SHP77 treated with DMSO at 0.1 percent for 48 hours (cell line): ENCODE measurements around the gene SLC2A4RG.

Source experiments
- DNase-seq: peaks from one replicate; lab custom pipeline; 2025; lab: John Stamatoyannopoulos, UW

Gene SLC2A4RG

DNA sequence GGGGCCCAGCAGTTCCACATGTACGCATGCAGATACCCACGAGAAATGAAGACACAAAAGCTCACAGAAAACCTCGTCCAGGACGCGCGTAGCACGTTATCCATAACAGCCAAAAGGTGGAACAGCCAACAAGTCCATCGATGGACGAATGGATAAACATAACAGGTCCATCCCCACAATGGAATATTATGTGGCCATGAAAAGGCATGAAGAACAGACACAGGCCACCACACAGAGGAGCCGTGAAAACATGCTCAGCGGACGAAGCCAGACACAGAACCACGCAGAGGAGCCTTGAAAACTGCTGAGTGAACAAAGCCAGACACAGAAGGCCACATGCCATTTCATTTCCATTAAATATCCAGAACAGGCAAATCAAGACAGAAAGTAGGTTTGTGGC lies 38.0 kb downstream of the SLC2A4RG start:
- DNase-seq: no peak

DNA sequence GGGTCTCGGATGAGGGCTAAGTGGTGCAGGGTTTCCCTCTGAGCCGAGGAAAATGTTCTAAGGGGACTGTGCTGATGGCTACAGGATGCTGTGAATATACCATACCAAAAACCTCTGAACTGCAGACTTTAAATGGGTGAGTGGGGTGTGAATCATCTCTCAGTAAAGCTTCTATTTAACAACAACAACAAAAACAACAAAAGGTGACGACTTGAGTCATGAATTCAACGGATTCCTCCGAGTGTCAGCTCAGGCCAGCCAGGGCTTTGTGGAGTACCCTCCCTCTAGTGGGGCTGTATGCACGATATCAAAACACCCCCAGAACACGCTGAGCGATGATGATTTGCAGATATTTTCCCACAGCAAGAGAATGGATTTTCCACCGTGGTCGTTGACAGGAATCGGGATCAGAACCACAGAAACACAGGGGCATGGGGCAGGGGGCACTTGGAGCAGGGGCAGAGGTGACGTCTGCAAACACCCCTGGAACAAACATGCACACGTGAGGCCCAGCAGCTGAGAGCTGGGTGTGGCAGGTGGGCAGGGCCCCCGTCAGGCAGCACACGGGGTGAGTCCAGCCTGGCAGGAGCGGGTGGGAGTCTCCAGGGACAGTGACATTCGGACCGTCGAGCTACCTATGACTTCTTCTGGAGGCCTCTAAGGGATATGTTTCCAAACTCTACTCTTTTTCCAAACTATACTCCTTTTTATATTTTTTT lies 38.6 kb downstream of the SLC2A4RG start:
- DNase-seq: no peak

DNA sequence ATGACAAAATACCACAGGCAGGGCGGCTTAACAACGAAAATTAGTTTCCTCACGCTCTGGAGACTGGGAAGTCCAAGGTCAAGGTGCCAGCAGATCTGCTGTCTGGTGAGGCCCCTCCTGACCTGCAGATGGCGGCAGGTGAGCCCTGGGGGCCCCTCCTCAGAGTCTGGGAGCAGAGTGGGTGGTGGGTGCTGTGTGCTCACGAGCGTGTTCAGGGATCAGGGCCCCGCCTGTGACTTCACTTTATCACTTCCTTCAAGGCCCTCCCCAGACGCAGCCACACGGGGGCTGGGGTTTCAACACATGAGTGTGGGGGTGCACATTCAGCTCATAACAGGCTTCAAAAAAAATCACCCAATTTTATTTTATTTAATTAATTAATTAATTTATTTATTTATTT lies 39.3 kb downstream of the SLC2A4RG start:
- DNase-seq: no peak

DNA sequence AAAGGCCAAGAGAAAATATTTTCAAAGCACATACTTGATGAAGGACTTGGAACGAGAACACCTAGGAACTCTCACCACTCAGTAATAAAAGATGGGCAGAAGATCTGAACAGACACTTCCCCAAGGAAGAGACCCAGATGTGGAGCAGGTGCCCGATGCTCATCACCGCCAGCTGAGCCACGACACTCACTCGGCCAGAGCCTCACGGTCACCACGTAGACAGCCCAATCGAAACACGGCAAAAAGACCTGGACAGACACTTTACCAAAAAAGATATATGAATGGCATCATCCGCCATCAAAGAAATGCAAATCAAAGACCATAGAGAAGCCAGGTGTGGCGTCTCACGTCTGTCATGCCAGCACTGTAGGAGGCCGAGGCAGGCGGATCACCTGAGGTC lies 41.6 kb downstream of the SLC2A4RG start:
- no peak for DNase-seq

DNA sequence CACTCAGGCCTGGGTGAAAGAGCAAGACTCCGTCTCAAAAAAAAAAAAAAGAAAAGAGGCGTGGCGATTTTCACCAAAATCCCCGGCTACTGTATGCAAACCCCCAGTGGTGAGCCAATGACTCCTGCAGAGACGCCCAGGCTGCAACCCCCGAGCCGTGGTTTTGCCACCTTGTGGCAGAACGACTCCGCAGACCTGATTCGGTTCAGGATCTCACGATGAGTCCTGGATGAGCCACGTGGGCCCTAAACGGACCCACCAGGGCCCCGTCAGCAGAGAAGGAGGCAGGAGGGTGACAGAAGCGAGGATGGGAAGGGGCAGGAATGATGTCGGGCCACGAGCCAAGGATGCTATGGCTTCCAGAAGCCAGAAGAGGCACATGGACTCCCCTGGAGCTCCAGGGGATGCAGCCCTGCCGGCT lies 42.5 kb downstream of the SLC2A4RG start:
- DNase-seq: no peak

DNA sequence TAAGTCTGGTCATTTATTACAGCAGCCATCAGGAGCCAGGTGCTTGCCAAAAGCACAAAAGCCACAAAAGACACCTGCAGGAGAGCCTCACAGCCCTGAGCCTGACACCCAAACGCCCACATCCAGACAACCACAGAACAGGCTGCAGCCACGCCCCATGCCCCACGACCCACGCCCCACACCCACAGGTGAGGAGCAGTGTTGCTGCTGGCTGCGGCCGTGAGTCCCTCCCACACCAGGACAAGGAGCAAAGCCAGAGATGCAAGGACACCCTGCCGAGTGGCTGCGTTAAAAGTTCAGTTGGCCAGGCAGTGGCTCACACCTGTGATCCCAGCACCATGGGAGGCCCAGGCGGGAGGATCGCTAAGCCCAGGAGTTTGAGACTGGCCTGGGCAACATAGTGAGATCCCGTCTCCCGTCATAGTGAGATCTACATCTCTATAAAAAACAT lies 43.0 kb downstream of the SLC2A4RG start:
- no peak for DNase-seq

DNA sequence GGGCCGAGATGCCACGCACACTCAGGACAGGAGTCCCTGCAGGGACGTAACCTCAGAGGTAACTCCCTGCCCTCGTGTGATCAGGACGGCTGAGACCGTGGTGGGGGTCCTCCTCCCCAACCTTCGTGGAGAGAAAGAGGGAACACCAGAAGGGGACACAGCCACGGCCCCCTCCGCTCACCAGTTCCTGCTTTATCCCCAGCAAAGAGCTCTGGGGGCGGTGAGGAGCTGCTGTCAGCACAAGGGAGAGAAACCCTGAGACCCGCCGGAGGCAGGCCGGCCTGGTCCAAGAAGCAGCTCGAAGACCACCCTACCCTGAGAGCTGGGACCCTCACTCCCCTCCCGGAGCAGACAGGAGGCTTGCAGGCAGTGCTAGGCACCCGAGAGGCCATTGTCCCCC lies 44.4 kb downstream of the SLC2A4RG start:
- DNase-seq: no peak

DNA sequence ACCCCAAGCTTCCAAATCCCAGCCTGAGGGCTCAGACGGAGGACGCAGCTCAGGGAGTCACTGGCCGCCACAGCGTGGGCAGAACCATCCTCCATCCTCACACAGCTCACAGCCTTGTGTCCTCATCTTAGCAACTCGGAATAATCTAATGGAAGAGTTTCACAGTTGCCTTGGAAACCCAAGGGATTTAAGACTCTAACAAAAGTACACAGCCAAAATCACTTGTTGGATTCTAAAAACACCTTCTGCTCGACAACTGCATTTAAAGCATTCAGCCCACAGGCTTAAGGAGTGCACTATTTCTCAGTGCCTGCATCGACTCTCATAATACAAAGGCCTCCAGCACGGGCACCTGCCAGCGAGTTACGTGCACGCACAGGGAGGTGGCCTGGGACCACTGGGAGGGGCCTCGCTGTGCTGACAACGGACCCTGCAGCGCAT lies 46.1 kb downstream of the SLC2A4RG start:
- DNase-seq: peak; percentile 26

DNA sequence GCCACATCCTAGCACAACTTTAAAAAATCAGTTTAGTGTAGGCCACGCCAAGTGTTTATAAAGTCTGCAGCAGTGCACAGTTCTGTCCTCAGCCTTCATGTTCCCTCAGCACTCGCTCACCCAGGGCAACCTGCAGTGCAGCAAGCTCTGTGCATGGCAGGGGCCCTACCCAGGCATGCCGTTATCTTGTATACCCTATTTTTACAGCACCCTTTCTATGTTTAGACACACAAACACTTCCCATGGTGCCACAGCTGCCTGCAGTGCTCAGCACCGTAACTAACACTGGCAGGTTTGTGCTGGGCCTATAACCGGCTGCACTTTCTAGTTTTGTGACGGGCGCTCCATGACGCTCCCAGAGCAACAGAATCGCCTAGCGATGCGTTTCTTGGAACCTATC lies 47.7 kb downstream of the SLC2A4RG start:
- no peak for DNase-seq

DNA sequence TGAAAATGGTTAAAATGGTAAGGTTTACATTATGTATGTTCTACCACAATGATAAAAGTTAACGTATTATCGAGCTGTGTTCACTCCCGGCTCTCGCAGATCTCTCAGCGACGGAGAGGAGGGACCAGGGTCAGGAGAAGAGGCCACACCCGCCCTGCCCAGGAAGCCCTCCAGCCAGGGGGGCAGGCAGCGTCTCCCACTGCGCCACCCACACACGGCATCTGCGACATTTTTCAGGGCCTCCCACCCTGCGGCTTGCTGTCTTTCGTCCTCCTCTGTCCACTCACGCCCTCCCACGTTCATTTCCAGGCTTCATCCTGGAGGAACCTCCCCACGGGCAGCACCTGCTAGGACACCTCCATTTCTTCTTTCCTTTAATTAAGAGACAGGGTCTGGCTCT lies 48.2 kb downstream of the SLC2A4RG start:
- no peak for DNase-seq

DNA sequence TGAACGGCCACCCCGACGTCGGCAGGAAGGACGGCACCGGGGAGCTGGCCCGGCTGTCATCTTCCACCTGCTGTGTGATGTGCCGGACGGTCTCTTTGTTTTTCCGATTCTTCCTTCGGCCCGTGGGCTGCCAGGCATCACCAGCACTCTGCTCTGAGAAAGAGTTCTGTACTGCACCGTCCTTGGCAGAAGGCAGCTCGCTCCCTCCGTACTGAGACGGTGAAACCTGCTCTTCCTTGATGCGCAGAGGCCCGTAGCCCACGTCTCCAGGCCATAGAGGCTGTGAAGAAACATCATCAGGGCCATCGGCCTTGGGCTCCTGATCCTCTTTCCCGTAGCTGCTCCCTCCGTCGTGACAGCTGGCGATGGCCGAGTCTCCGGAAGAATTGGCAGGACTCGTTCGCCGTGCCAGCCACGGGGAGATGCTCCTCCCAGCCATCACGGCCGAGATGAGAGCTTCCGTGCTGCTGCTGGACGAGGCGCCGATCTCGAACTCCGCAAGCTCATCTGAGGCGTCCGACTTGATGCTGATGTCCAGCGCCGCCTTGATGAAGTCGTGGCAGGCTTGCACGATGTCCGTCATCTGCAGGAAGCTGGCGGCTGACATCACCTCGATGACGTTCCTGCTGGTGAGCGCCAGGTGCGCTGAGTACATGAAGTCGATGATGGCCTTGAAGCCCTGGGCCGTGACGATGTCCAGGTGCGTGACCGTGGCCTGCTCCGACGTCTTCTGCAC lies 50.4 kb downstream of the SLC2A4RG start:
- no peak for DNase-seq

DNA sequence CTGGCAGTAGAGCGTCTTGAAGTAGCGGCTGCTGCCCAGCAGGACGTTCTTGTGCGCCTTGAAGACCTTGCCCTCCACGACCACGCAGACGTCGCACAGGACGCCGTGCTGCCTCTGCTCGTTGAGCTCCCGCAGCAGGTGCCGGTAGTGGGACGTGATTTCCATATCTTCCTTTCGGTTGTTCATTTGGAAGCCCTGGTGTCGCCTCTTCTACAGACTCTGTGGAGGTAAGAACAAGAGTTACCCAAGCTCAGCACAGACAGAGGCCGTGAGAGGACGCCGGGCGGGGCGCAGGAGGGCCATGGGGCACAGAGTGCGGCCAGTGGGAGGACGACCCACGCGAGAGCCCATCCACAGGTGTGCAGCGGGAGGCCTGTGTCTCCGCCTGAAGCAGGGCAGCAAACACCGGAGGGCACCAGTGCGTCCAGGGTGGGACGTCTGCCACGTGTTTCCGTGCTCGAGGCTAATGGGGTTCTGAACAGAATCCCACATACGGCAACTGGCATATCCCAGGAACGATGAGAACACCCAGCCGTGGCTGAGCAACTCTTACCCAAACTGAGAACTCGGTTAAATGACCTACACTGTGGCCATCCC lies 51.1 kb downstream of the SLC2A4RG start:
- DNase-seq: no peak

DNA sequence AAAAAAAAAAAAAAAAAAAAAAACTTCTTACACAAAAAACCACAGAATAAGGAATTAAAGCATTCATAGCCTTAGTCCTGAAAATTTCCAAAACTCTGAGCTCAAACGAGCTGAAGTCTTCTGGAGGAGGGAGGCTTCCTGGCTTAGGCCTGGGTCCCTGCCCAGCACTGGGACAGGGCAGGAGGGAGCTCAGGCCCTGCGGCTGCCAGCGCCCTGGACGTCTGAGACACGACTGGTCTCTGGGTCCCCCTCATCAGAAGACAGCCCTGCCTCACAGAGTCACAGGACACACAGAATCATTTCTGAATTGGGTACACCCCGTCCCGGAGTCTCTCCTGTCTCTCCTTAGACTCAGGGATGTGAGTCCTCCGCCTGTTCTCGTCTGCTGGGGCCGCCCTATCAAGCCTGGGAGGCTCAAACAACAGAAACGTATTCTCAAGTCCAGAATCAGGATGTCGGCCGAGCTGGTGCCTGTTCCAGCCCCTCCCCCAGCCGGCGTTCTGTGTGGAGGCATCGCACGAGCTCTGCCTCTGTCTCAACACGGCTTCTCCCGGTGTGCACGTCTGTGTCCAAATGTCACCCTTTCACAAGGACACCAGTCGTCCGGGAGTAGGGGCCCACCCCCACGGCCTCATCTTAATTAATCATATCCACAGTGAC lies 52.1 kb downstream of the SLC2A4RG start:
- DNase-seq: no peak

DNA sequence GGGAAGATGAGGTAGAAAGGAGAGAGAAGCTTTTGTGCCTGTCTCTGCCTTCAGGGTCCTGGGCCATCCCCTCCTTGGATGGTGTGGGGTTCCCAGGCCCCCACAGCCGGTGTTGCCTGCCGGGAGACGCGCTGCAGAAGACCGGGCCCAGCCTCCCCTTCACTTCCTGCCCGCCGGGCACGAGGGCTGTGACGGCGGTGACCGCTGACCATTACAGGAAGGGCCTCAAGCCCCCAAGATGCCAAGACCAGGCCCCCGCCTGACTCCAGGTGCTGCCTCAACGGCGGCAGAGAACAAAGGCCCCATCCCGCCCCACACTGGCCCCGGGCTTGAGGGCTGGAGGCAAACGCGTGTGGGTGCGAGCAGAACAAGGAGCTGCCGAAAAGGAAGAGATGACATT lies 53.3 kb downstream of the SLC2A4RG start:
- DNase-seq: no peak
